Stimulated activated CD4-positive, alpha-beta T cell treated with anti-CD3 and anti-CD28 coated beads, Interleukin-1b, Interleukin-23, amount 100 ng/mL, for 1 hour (primary cell): ENCODE data around the gene PAPPA.

Source experiments
- DNase-seq, 2 donors: peaks; one replicate each; pipeline ENCODE4 v3.0.0-alpha.2; 2020; ENCODE audit warnings: low read depth in 2 of 2

PAPPA gene

DNA sequence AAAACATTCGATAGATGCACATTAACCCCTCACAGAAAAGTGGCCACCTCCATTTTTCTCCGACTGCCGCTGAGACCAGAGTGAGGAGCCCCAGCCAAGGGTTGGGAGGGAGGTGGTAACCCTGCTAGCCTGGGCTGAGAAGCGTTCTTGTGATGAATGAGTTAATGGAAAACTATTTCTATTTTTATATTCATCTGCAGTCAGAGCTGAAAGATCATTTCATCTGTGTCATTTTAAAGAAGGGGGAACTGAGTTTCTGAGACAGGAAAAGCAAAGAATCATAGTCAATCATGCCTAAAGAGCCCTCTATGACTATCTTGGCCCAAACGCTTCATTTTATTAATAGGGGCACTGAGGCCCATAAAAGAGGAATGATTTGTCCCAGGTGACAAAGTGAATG lies 229.5 kb downstream of the PAPPA start:
- no peak for DNase-seq

DNA sequence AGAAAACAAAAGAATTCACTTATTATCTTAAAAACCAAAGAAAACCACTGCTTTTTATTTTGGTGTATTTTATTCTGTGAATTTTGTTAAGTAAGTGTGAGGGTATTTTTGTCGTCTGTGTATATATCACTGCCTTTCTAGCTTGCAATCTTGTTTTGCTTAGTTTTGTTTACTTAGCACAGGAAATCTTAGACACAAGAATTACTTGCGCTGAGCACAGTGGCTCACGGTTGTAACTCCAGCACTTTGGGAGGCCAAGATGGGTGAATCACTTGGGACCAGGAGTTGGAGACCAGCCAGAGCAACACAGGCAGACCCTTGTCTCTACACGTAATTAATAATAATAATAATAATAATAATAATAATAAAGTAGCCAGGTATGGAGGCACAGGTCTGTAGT lies 230.3 kb downstream of the PAPPA start:
- DNase-seq, result no peak

DNA sequence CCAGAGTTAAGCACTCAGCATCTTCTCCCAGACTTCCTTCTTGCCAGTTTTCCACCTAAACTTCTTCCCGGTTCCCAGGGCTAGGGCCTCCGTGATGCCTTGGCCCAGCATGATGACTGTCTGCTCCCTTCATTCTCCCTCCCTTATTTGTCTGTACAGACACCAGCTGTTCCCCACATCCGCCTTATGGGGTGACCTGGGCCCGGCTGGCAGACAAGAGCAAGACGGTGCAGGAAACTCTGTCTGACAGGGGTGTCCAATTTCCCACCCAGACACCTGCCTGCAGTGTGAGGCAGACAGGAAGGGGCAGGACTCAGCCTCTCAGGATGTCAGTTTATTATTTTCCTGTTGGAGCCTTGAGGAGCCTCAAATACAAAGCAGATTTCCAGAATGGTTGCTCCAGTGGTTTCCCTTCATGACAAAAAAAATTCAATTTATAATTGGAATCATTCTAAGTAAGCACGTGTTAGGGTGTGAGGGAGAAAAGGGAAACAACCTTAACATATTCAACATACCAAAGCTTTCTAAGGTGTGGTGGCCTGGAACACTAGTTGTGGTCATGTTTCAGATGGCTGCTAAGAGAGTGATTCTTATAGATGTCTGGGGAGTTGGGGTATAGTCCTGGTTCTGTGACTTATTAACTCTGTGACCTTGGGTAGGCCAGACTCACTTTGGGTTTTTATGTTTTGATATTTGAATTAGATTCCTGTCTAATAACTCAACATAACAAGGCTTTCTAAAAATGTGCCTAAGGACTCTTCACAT lies 234.5 kb downstream of the PAPPA start:
- DNase-seq, result no peak

DNA sequence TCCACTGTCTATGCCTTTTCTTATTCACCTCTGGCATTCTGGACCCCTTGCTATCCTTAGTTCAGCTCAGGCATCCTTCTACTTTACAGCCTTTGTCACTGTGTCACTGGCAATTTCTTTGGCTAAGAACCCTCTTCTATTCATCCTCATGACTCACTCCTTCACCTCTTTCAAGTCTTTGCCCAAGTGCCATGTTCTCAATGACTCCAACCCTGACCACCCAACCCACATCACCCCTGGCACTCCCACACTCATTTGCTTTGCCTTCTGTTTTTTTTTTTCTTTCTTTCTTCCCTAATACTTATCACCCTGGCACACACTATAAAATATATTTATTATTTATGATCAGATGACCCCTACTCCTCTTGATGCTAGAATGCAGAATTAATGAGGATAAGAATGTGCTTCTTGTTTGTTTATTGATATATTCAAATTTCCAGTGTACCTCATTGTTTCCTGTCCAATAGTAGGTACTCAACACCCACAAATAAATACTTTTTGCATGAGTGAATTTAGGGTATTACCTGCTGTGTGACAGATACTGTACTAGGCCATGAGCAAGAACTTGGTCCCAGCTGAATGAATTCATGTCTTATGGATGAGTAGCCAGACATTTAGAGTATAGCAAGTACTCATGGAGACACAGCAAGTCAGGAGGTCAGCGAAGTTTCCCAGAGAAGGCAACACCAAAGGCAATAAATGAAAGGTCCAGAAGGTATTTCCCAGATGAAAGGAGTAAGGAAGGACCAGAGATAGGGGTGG lies 236.1 kb downstream of the PAPPA start:
- no peak for DNase-seq

DNA sequence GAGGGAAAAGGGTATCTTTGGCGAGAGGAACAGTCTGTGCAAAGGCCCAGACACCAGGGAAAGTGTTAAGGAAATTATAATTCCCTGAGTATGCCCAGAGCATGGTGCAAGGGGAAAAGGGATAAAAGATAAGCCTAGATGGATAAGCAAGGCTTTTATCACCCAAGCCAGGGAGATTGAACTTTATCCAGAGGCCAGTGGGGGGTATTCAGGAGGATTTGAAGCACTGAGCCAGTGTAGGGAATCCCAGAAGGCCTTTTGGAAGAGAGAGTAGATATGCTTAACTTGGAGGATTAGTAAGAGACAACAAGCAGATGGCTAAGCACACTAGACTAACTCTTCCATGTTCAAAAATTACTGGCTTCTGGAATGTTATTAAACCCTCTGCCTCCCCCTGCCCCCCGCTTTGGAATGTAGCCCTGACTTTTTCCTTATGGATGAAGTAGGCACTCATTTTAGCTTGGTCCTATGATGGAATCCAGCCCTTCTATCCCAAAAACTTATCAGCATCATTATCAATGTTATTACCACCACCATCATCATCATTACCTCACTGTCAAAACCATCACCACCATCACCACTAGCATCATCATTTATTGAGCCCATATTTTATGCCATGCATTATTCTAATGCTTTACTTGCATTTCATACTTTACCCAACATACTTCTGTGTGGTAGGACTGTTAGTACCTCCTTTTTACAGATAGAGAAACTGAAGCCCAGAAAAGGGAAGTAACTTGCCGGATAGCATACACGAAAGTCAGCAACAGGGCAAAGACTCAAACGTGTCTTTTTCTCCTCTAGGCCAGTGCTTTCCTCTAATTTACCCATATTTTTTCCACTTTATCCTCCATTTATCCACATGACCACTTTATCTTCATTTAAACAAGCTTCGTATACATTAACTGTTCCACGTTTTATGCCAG lies 237.0 kb downstream of the PAPPA start:
- no peak for DNase-seq

DNA sequence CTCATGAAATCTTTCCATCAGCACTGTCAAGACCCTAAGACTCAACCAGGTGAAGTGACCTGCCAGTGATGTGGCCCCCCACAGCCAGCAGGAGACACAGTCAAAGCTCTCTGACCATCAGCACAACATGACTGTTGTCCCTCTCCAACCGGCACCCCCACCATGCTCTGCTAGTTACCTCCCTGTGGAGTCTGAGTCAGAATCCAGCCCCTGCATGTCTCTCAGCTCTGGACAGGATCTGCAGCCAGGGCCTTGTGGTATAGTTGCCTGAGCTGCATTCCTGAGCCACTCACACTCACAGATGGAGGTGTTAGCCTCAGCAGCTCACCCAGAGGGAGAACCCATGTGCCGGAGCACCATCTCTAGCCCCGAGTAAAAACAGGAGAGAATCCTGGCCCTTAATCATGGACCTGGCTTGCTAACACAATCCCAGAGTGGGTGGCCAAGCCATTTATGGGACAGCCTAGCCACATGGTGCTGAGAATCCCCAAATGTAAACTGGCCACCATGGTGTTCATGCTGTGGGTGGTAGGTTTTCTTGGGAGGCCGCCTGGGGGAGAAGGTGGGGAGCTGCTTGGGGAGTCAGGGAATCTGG lies 237.8 kb downstream of the PAPPA start:
- no peak for DNase-seq

DNA sequence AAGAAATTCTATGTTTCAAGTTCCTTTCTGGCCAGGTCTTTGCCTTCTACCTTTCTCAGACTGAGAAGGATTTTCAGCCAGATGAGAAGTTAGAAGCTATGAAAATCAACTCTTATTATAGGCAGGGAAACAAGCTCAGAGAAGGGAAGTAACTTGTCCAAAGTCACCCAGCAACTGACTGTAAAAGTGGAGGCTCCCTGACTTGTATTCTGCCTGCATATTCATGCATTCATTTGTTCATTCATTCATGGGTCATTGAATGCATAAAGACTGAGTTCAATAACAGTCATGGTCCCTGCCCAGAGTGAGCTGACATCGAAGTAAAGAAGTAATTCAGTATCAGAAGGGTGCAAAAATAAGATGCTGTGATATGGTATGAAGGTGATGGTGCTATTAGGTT lies 239.6 kb downstream of the PAPPA start:
- DNase-seq, result no peak

DNA sequence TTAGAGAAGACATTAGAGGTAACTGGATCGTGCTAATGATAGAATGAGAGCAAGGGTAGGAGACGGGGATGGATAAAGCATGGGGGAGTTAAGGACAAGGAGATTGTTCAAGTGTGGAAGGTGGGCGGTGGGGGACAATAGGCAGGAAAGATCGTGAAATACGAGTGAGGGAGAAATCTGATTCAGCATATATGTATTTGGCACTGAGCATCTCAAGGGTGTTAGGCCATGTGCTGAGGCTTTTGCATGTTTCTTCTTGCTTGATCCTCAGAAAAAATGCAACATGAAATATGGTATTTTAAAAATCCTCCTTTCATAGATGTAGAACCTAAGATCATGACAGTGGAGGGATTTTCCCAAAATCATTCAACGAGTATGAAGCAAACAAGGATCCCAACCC lies 240.5 kb downstream of the PAPPA start:
- no peak for DNase-seq

DNA sequence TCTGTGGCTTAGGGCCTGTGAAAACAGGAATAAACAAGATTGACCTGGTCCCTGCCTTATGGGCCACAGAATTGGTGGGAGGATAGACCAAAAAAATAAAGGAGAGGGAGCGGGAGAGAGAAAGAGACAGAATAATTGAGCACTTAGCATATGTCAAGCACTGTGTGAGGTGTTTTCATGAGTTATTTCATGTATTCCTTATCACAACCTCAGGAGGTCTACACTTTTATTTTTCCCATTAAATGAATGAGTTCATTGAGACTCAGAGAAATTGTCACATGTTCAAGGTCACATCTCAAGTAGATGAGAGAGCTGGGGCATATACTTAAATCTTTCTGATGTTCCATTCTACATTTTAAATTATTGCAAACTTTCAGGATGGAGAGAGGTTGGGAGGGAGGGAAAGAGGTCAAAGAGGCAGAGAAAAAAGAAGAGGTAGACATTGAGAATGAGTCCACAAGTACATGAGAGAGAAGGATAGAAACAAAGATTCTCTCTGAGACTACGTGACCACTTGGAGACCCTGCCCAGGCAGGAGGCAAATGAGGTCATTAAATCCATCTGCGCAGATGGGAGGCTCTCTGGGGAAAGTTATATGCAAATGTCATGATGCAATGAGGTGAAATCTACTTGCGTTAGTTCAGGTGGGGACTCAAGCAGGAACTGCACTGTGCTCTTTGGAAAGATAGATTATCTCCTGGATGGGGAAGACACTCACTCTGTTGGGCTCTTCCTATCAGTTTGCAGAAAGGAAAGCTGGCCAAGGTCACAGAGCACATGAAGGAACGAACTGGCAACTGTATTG lies 241.5 kb downstream of the PAPPA start:
- no peak for DNase-seq

DNA sequence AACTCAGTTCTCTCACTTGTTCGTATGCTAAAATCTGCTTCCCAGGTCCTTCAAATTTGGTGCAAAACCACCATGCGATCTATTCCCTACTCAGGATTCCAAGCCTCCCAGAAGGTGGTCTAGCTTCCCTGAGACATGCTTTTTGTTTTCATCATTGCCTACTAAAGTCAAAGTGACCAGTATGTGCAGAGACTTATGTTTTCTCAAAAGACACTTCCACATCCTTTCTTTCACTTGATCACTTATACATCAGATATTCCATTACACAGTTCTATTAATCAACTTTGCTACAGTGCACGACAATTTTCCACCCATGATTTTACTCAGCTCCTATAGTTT lies 242.1 kb downstream of the PAPPA start:
- no peak for DNase-seq

DNA sequence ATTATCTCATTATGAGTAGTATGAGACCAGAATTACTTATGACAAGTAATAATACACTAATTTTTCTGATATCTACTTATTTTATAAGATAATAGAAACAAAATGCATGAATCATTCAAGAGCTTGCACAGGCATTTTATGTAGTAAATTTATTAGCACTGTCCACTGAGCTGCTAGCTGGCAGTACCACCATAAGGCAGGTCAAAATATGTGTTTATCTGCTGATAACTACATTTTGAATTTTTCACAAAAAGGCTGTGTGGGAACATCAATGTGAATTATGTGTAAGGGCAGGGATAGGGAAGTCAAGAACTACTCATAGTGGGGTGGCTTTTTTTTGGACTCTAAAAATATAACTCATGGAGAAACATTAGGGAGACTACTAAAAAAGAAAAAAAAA lies 249.6 kb downstream of the PAPPA start:
- no peak for DNase-seq

DNA sequence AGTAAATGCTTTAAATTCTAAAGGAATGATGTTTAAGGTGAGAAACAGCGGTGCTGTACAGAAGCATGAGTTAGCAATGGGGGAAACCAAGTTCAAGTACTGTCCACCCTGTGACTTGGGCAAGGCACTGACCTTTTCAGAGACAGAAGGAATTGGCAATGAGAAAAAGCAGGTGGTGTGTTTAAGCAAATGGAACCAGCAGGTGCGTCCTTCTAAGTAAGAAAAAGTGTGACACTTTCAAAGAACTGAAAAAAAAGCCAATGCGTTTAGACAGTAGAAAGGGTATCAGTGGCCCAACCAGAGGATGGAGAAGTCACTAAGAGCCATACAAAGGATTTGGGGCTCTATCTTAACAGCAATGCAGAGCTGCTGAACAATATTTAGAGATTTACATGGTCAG lies 250.6 kb downstream of the PAPPA start:
- no peak for DNase-seq

DNA sequence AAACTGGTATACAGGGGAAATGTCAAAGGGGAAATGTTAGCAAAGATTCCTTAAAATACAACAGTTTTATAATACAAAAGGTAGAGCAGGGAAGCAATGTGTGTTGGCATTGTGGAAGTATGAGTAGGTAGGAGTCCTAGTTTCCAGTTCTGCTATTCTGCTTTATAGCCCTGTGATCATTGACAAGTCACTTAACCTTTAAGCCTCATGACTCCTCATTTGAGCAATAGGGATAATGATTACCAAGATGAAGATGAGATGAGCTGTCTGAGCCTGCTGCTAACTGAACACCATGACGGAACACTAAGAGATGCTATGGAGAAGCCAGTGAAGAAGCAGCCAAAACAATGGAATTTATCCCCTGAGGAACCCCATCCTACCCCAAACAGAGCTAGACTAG lies 251.7 kb downstream of the PAPPA start:
- no peak for DNase-seq

DNA sequence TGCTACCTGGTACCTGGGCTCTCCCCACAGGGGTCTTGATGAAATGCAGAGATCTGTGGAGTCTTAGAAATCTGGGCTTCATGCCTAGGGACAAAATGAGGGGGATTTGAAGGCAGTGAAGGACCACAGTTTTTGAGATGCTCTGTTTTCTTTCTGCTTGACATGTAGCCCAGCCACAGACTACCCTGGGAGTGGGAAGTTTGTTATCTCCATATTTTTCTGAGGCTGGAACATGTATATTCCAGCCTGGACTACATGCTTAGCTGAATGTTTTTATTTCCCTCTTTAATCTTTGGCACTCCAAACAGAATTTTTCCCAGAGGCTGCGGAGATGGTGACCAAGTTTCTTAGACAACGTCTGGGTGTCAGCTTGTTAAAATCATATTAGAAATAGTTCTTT lies 252.9 kb downstream of the PAPPA start:
- DNase-seq, result no peak

DNA sequence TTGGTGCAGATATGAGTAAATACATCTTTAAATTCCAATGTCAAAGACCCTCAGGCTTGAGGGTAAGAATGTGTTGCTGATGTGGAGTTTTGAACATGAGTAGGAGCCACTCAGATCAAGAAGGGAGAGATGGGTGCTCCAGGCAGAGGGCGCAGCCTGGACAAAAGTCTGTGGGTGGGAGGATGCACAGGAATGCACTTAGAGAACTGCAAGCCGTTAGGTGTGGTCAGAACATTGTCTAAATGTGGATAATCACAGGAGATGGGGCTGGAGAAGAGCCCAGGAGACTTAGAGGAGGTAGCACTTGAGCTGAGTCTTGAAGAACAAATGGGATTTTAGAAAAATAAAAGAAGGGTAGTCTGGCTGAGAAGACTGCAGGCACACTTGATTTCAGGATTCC lies 255.5 kb downstream of the PAPPA start:
- DNase-seq, result no peak

DNA sequence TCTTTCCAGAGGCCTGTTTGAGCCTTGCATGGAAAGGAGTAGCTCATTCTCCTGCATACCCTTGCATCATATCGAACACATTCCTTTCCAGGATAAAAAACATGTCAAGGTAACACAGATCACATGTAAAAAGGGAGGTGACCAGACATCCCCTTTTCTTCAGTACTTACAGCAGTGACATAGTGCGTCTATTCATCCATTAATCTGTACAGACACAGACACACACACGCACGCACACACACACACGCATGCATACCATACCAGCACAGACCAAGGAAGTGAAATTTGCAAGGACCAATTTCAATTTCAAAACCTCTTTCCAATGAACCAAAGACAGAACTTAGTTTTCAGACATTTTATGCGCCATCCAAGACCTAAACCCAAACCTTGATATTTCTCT lies 256.0 kb downstream of the PAPPA start:
- DNase-seq, result no peak

DNA sequence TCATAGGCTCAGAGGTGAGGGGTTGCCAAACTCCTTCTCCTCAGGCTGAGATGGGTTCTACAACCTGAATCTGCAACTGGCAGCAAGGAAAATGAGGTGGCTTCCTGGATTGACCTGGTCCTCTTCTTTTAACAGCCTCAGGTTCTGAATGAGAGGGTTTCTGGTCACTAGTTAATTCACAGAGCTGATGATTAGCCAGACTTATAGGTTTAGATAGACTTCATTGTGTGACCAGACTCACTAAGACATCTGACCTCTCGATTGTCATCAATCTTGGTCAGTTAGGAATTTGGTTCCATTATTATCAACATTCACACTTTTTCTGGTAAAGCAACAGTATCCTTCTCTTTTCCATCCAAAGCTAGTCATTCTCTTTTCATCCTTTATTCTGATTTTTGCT lies 257.9 kb downstream of the PAPPA start:
- DNase-seq, result no peak

DNA sequence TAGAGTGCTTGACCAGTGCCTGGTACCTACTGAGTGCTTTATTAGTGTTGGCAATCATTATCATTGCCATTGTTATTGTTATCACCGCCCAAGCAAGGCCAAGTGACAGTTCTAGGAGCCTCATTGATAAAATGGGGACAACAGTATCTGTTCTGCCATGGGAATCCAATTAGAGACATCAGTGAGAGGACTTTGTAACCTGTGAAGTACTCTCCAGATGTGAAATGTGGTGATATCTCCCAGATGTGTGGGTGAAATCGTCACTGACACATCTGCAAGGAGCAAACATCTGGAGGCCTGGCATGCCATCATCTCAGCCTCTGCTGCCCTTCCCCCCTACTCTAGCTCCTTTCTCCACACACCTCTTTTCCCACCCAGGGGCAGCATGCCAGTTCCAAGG lies 260.8 kb downstream of the PAPPA start:
- DNase-seq, result no peak

DNA sequence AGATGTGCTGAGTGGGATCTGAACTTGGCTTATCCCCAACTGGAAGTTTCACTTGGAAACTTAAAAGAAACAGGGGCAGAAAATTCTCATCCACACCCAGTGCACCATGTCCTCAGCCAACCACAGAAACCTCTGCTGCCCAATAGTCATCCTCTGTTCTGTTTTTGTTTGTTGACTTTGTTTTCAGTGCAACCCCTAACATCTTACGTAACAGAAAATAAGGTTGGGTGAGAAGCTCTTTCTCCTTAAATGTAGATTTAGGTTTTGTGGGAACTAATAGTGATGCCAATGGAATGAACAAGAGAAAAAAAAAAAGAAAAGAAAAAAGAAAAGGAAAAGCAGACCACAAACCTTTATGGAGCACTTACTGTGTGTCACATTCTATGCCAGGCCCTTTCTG lies 262.8 kb downstream of the PAPPA start:
- DNase-seq, result no peak

DNA sequence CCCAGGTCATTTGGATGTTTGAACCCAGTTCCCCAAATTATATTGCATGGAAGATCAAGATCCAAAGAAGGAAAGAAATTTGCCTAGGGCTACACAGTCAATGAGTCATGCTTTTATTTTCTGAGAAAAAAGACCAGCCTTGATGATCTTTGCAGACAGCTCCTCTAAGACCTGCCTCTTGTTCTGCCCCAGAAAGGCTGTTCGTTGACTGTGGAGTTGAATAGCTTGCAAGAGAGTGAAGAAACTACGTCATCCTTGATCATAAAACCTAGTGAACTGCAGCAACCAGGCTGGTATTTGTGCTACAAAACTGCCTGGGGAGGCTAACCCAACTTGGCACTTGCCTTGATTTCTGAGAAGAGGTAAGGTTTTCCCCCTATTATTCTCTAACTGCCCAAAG lies 263.9 kb downstream of the PAPPA start:
- DNase-seq, result no peak

DNA sequence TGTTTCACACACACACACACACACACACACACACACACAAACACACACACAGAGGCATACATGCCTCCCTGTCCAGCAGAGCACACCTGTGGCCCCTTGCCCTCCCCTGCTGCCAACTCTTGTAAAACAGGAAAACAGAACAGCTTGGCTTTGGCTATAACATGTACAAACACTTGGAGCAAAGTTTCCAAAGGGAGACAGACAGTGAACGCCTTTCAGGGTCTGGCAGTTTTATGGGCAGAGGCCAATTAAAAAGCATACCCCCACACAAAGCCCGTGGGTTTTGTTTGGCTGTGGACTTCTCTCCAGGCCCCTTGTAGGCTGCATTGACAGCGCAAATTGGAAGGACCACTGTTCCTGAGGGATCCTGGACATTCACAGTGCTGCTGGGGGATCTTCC lies 265.6 kb downstream of the PAPPA start:
- no peak for DNase-seq
